ENCODE measurements around the gene ZNF728.
"Not testable (repeated sequence)": the region's sequence is repeated elsewhere in the genome, so short reads cannot be mapped to it uniquely, and the experiment has no call there.

The ZNF728 gene

DNA sequence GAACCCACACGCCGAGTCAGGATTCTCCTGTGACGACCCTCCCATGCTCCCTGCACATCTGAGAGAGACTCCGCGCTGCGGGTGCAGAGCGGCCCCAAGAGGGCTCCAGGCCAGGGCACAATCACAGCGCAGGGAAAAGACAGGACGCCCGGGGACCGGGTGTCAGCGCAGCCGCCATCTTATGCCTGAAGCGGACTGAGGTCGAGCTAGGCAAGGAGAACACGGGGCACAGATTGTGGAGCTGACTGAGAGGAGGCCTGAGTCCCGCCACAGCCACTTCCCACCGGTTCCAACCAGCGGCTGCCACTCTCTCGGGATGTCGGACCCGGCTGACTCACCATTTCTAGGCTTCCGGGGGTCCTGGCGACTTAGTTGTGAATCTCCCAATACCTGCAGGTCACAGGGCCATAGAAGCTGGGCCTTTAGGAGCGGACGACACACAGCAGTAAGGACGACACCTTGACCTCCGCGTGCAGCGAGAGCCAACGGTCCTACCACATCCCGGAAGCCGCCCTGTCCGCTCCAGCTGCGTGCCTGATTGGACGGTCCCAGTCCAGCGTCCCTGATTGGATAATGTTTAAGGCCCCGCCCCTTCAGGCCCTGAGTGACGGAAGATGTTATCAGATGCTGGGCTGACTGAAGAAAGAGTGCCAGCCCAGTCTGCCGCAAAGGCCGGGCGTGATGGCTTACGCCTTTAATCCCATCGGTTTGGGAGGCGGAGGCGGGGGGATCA lies at the start of gene ZNF728:
Gene ZNF728 (minus strand): TSS at position 487 of the 733 bp plus-strand sequence. CDS start 146 bp downstream, at position 341.
- DNase-seq (ENCODE audit: low read depth in 2 of 3, low spot score in 2 of 3): no peak

DNA sequence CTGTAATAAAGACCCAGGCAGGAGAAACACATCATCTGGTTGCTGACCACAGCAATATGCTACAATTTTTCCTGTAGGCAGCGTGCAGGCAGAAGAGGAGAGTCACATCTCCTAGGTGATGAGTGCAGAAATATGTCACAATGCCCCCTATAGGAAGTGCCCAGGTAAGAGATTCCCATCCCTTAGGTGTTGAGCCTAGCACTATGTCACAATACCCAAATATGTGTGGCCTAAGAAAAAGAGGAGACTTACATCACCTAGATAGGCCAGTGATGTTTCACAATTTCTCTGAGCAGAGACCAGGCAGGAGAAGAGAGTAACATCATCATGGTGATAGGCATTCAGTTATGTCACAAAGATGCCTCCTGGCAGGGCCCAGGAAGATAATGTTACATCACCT lies 49.4 kb upstream of the ZNF728 start:
- no peak for DNase-seq (ENCODE audit: low read depth in 2 of 3, low spot score in 2 of 3)

DNA sequence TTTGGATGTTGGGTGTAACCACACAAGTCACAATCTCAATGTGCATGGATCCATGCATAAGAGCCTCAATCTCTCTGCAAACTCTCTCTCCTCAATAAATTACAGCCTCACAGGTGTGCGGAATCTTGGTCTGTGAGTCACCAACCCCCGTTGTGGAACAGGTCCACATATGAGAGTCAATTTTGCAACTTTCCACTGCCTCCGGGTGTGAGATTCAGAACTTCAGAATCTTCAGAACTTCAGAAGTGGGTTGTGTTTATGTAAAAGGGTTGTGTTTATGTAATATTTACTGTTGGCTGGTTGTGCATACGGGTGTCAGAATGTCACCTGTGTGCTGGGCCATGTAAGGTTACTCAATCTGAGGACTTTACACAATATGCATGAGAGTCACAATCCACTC lies 46.3 kb upstream of the ZNF728 start:
- DNase-seq (ENCODE audit: low read depth in 2 of 3, low spot score in 2 of 3): no peak

DNA sequence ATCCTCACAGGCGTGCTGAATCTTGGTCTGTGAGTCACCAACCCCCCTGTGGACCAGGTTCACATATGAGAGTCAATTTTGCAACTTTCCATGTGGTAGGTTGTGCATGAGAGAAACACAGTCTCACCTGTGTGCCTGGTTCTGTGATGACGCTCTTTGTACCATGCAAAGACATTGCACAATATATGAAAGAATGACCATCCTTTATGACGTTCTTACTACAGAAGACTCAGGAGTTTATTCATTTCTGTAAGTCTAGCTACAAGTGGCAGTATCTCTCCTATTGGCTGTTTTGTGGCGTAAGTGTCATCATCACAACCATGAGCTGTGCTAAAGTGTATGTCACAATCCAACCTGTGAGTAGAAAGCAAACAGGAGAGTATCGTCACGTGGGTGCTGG lies 43.8 kb upstream of the ZNF728 start:
- no peak for DNase-seq (ENCODE audit: low read depth in 2 of 3, low spot score in 2 of 3)

DNA sequence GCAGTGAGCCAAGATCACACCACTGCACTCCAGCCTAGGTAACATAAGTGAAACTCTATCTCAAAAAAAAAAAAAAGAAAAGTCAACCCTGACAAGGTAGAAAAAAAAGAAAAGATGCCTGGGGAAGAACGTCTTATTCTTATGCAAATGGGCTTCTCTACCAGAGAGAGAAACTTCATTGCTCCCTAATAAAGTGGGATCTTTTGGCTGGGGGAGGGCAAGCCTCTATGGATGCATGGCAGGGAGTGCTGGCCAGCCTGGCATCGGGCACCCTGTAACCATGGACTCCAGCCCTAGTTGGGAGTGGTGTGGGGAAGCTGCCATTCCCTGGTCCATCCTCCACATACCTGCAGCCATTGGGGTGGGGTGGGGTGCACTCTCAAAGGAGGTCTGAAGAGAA lies 30.7 kb upstream of the ZNF728 start:
- no peak for DNase-seq (ENCODE audit: low read depth in 2 of 3, low spot score in 2 of 3)

DNA sequence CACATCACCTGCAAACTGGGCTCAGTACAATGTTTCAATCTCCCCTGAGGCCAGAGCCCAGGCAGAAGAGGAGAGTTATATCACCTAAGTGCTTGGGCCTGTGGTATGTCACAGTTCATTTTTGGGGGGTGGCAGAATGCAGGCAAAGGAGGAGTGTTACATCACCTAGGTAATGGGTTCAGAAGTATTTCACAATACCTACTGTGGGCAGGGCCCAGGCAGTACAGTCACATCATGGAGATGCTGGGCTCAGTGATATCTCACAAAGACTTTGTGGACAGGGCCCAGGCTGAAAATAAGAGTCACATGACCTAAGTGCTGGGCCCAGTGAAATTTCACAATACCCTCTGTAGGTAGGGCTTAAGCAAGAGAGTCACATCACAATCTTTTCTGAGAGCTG lies 12.7 kb upstream of the ZNF728 start:
- no peak for DNase-seq (ENCODE audit: low read depth in 2 of 3, low spot score in 2 of 3)

DNA sequence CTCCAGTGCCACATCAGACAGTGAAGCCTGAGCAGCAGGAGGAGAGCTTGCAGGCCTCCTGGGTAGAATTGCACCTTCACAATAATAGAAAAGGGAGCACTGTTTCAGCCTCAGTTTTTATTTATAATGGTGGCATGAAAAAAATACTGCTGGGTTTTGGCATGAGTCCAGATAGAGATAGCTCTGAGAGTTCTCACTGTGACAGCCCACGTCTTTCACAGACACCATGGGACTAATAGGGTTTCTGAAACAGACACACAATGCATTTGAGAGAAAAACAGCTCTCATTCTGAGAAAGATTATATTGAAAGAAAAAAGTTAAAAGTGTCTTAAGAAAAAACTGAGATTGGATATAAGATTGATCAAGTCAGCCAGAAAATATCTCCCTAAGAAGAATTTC lies 8.0 kb downstream of the ZNF728 start:
- DNase-seq (ENCODE audit: low read depth in 2 of 3, low spot score in 2 of 3): not testable (repeated sequence)

DNA sequence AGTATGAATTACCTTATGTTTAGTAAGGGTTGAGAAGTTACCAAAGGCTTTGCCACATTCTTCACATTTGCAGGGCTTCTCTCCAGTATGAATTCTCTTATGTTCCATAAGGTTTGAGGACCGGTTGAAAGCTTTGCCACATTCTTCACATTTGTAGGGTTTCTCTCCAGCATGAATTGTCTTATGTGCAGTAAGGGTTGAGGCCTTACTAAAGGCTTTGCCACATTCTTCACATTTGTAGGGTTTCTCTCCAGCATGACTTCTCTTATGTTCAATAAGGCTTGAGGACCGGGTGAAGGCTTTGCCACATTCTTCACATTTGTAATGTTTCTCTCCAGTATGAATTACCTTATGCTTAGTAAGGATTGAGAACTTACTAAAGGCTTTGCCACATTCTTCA lies 26.7 kb downstream of the ZNF728 start:
- DNase-seq (ENCODE audit: low read depth in 2 of 3, low spot score in 2 of 3): no peak

DNA sequence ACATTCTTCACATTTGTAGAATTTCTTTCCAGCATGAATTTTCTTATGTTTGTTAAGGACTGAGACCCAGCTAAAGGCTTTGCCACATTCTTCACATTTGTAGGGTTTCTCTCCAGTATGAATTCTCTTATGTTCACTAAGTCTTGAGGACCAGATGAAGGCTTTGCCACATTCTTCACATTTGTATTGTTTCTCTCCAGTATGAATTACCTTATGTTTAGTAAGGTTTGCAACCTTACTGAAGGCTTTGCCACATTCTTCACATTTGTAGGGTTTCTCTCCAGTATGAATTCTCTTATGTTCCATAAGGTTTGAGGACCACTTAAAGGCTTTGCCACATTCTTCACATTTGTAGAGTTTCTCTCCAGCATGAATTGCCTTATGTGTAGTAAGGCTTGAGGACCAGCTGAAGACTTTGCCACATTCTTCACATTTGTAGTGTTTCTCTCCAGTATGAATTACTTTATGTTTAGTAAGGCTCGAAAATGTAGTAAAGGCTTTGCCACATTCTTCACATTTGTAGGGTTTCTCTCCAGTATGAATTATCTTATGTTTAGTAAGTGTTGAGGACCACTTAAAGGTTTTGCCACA lies 27.3 kb downstream of the ZNF728 start:
- not testable (repeated sequence) for DNase-seq (ENCODE audit: low read depth in 2 of 3, low spot score in 2 of 3)

DNA sequence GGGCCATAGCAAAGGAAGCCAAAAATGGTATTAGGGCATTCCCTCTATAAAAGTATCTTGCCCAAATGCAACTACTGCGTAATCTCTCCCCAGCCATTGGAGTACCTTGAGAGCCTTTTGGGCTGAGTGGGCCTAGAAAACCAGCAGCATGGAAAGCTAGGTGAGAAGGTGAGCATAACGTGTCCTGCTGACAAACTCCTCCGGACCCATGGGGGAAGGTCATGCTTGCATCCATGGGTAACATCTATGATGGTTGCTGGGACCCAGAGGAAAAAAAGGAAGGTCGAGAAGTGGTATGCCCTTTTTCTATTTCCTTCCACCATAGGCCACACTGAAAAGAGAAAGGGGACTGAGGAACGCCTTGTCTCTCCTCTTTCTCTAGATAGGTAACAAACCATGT lies 57.4 kb downstream of the ZNF728 start:
- DNase-seq (ENCODE audit: low read depth in 2 of 3, low spot score in 2 of 3): no peak

DNA sequence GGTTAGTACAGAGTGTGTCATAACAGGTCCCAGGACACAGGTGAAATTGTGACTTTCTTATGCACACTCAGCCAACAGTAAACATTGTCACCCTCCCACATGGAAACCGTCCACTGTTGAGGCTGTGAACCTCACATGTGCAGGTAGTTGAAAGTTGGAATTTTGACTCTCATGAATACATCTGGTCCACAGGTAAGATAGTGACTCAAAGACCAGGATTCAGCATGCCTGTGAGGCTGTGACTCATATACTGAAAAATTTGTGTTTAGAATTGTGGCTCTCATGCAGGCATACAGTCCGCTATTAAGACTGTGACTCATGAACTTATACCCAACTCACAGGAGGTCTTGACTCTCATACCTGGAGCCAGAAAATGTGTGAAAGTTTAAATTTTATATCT lies 67.8 kb downstream of the ZNF728 start:
- DNase-seq (ENCODE audit: low read depth in 2 of 3, low spot score in 2 of 3): no peak

DNA sequence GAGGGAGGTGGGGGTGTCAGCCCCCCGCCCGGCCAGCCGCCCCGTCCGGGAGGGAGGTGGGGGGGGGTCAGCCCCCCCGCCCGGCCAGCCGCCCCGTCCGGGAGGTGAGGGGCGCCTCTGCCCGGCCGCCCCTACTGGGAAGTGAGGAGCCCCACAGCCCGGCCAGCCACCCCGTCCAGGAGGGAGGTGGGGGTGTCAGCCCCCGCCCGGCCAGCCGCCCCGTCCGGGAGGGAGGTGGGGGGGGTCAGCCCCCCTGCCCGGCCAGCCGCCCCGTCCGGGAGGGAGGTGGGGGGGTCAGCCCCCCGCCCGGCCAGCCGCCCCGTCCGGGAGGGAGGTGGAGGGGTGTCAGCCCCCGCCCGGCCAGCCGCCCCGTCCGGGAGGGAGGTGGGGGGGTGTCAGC lies 75.4 kb downstream of the ZNF728 start:
- DNase-seq (ENCODE audit: low read depth in 2 of 3, low spot score in 2 of 3): not testable (repeated sequence)

DNA sequence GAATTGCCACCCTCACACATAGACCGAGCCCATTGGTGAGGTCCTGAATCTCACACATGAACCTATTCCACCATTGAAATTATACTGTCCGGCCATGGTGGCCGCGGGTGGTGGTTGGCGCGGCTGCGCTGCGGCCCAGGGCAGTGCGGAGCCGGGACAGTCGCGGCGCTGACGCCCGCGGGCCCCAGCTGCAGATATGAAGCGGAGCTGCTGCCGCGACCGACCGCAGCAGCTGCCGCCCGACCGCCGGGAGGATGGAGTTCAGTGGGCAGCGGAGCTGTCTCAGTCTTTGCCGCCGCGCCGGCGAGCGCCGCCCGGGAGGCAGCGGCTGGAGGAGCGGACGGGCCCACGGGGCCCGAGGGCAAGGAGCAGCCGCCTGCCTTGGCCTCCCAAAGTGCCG lies 77.8 kb downstream of the ZNF728 start:
- not testable (repeated sequence) for DNase-seq (ENCODE audit: low read depth in 2 of 3, low spot score in 2 of 3)
